GM18873 (cell line): Measurements from ENCODE around the gene TAF4.

Experiments
- ATAC-seq: cut with Tn5 transposase; IDR thresholded peaks from one replicate; pipeline ENCODE4 v1.9.1; 2021; ENCODE audit warnings: mild to moderate bottlenecking, moderate library complexity, moderate number of reproducible peaks; ENCODE audit not compliant: unreplicated experiment, low FRiP score

Gene TAF4

DNA sequence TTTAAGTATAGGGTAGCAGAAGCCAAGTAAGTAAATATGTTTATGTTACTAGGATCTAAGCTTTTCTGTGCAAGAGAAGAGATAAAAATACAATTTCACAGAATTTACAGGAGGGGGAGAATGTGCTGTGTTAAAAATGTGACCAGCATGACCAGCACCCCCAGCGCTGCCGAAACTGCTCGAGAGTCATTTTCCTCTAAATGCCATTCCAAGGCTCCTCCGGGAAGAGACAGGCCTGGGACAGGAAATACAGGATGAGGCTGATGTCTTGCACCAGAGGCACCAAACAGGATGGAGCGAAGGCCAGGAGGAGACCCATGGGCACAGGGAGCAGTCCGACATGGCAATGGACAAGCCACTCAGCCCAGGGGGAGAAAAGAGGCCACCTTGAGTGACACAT is 21.1 kb downstream of the TAF4 start:
- ATAC-seq = no peak

DNA sequence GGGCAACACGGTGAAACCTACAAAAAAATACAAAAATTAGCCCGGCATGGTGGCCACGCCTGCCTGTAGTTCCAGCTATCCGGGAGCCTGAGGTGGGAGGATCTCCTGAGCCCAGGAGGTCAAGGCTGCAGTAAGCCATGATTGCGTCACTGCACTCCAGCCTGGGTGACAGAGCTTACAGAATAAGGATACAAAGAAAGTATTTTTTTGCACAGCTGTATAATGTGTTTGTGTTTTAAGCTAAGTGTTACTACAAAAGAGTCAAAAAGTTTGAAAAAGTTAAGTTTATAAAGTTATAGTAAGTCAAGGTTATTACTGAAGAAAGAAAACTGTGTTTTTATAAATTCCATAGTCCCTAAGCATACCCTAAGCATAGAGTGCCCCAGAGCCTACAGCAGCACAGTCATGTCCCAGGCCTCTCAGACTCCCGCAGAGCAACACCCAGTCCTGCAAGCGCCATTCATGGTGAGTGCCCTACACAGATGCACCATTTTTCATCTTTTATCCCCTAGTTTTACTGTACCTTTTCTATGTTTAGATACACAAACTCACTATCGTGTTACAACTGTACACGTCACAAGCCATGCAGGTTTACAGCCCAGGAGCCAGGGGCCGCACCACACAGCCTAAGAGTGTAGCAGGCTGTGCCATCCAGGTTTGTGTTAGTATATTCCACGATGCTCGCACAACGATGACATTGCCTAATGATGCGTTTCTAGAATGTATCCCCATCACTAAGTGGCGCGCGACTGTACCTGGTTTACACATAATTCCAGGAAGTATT is 22.4 kb downstream of the TAF4 start:
- ATAC-seq = no peak

DNA sequence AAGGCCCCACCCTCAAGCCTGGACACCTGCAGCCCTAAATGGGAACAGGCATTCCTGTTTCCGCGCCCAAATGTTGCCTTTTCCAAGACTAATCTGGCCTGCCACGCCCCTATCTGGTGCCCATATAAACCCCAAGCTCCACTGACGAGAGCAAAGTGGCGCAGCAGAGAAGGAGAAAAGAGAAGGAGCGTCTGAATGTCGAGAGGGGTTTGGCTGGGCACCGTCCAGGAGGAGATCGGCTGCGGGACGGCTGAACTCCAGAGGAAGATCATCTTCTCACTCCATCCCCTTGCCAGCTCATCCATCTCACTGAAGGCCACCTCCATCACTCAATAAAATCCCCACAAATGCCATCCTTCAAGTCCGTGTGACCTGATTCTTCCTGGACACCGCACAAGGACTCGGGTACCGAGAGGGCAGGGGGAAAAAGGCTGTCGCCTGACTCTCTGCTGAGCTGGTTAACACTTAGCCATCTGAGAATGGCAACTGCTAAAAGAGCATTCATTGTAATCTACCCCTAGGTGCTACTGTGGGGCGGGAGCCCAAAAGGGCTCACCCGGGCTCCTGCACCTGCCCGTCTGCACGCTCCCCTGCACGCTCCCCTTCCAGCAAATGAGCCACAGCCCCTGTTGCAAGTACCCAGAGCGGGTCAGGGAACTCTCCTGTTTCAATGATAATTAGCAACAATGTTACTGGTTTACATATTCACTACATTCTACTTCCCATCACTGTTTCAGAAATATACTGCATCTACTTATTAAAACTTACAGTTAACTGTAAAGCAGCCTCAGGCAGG is 23.5 kb downstream of the TAF4 start:
- ATAC-seq = no peak

DNA sequence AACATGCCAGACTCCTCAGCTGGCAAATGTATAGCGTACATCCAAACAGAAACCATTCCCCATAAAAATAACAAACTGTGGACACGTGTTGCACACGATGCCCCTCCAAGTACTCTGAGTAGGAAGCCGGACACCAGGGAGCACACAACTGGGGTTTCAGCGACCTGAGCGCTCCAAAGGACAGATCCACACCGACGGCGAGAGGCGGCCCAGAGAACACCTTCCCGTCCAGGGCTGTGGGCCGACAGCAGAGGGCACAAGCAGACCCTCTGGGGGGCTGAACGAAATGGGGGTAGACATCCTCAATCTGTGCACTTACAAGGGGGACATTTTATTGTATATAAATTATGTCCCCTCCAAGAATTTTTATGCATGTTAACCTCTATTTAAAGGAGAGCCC is 24.7 kb downstream of the TAF4 start:
- no peak for ATAC-seq

DNA sequence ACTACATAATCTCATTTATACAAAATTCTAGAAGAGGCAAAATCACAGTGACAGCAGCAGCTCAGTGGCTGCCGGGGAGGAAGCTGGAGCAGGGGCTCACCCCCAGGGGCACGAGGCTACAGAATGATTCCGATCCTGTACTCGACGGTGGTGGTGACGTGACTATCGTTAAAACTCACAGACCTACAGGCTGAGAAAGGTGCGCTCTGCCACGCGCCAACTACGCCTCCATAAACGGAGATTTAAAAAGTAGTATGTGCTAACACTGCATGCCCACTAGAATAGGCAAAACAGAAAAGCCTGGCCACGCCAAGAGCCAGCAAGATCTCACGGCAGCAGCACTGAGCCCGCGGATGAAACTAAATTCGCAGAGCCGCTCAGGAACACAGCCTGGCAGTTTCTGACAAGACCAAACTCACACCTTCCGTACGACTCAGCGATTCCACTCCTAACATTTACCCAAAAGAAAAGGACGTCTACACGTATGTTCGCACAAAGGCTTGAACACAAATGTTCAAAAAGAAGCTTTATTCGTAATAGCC is 25.2 kb downstream of the TAF4 start:
- no peak for ATAC-seq

DNA sequence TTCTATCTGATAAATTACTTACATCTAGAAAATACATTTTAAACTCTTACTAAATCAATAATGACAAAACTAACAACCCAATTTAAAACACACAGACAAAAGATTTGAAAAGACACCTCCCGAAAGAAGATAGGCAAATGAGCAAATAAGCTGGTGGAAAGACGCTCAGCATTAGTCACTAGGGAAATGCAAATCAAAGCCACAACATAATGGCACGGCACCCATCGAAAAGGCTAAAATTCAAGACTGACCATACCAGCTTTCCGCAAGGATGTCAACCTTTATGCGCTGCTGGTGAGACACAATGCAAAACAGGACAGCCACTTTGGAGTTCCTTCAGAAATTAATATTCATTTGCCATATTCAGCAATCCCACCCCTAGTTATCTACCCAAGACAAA is 25.9 kb downstream of the TAF4 start:
- ATAC-seq = no peak

DNA sequence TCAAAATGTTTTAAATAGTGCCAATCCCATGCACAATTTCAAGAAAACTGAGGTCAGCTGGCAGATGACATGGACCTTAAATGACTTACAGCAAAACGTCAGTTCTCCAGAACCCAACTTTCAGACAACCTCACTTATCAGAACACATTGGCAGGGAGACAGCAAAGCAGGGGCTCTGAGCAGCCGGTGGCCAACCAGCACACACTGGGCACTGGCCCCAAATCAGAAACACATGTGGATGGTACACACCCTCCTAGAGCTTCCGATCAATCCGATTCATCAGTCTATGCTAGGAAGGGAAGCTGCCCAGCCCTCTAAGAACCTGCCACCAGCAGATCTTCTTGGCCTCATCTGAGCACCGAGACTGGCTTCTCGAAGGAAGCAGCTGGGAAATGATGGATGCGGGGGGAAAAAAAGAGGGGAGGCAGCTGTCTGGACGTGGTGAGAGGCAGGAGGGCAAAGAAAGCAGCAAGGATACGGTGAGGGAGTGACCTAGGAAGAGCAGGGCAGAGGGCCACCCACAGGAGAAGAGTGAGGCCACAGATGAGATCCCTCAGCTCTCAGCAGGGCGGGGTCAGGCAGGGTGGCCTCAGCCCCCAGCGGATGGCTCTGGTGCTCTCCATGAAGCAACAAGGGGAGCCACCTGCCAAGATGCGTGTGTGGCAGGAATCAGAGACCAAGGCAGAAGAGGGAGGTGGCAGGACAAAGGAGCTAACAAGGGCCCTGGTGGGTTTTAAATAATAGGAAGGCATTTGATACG is 32.9 kb downstream of the TAF4 start:
- ATAC-seq = no peak

DNA sequence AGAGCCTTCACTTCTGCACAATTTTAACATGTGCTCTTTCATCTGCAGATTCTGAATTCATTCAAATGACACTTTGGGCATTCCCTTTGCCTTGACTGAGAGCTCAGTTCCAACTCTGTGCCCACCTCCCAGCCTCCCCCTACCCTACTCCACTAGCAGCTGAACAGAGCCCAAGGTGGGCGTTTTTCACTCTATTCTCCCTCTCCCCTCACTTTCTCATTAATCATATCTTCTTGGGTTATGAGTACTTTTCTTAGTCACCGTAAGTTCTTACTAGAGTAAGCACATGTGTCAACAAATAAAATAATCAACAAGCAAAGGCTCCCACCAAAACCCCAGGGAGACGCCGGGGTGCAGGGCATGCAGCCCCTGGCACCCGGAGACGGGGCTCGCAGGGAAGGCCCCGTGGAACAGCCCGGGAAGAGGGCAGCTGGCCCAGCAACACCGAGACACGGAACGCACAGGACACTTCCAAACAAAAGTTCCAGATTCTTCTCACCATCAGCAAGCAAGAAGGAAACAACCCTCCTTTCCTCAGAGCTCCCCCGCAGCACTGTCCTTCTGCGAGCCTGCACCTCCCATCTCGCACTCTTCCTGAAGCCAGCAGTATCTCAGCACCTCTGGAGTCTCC is 34.1 kb downstream of the TAF4 start:
- no peak for ATAC-seq

DNA sequence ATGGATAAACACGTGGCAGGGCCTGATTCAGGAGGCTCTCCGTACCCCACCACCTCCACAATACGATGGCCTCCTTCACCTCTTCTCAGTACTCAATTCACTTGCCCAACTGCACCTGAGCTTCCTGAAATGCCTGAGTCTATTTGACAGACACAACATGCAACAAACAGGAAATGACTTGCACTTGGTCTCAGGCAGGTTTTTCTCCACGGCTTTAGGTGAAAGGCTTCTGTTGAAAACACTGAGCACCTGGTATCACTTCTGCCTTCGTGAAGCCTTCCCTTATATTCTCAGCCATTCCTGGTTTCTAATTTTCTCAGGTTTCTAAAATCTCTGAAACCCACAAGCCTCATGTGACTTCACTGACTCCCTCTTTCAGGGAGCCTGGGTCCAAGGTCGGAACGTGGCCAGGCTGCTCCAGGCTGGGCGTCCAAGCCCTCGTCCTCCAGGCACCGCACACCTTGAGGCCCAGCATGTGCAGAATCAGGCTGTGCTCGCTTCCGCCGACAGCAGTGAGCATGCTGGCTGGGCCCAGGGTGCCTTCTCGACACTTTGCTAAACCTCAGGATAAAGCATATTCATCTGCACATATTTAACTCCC is 34.7 kb downstream of the TAF4 start:
- no peak for ATAC-seq

DNA sequence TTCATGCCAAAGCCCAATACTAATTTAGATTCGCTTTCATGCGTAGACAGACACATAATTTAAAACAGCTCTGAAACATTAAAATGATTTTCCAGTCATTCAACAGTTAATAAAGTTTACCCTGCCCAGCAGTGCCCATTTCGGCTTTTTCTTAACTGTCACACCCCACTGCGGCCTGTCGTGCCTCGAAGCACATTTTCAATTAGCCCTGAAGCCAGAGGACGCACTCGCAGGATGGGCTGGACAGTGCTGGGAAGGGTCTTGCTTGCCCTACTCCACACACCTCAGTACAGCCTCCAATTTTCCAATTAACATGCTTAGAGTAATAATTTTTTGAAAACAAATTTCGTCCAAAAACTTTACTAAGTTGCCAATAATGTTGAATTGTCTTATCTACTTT is 35.3 kb downstream of the TAF4 start:
- no peak for ATAC-seq

DNA sequence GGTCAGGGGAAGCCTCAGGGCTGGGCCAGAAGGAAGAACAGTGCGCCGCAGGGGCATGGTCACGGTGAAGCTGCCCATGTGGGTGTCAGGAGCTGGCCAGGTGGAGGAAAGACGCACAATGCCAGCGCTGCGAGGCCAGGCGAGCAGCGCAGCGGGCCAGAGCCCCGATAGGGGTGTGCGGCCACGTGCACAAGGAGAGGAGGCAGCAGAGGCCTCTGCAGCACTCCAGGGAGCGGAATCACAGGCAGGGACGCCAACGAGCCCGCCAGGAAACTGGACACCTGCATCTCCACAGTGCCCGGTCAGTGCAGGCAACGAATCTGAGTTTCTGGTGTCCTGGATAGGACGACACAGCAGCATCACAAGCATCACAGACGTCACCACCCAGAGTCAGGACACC is 35.7 kb downstream of the TAF4 start:
- ATAC-seq = no peak

DNA sequence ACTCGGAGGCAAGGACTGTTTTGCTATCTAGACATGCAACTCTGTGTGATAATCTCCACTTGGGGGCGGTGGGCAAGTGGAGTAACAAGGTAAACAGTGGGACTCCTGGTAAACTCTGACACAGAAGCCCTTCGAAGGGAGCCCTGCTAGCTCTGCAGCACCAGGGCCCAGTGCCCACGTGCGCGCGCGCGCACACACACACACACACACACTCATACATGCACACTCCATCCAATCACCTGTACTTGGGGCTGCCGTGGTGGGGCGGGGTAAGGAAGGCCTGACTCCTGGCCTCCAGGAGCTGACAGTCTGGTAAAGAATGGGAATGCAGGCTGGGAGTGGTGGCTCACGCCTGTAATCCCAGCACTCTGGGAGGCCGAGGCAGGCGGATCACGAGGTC is 36.4 kb downstream of the TAF4 start:
- no peak for ATAC-seq

DNA sequence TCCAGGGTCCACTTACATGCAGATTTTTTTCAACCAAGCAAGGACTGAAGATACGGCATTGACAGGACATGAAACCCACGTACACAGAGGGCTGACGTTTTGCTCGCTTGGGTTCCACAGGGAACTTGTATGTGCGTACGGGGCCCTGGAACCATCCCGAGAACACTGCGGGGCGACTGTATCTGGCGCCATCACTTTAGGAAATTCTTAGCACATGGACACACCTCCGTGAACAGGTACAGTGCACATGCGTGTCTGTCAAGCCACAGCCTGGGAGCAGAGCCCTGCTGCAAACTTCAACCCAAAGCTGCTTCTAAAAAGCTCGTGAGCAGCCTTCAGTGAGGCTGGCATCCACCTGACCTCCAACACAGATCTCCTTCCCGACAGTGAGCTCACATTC is 37.3 kb downstream of the TAF4 start:
- ATAC-seq = no peak

DNA sequence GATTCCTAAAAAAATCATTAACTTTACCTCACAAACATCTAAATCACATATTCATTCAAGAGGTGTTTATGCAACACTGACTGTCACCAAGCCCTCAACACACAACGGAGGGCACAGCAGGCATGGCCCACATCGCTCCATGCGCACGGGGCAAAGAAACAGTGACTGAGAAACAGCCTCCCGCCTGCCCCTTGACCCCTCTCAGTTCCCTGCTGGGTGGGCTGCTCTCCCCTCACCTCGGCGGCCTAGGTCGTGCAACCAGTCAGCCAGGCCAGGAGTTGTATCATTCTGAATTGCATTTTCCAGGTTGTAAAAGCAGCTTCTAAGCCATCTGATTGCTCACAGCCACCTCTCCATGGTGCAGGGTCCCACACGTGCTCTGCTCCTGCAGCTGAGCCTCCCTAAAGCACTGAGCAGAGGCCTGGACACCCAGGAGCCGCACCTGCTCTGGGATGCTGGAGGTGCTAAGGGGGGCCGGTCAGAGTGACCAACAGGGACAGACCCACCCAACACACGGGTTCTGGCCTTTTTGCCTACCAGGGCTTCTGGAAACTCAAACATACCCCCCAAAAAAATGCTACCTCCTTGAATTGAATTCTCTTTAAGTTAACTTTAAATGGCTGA is 37.9 kb downstream of the TAF4 start:
- no peak for ATAC-seq

DNA sequence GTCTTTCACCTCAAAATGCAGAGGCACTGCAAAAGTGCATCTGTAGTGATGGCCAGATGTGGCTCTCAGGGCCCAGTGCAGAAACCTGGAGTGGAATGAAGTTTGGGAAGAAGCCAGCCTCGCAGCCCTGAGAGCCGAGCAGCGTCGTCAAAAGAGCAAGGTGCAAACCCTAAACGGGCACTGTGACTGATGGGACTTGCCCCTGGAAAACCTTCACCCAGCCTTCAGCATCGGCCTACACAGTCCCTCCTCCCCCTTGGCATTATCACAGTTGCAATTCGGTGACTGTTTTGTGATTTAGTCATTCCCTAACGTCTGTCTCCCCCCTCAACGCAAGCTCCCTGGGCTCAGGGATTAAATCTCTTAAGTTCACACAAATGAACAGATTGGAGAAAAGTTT is 38.6 kb downstream of the TAF4 start:
- ATAC-seq = no peak

DNA sequence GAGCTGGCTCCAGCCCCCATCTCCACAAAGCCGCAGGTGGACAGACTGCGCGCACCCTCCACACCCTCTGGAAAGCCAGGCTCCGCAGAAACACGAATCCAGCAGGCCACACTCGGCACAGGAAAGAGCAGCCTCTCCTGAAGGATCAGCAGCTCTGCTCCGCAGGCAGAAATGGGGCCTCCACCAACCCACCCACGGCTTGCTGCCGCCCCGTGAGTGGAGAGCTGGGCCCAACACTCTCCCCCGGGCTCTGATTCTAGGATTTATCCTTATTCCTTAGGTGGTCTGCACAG is 39.2 kb downstream of the TAF4 start:
- no peak for ATAC-seq

DNA sequence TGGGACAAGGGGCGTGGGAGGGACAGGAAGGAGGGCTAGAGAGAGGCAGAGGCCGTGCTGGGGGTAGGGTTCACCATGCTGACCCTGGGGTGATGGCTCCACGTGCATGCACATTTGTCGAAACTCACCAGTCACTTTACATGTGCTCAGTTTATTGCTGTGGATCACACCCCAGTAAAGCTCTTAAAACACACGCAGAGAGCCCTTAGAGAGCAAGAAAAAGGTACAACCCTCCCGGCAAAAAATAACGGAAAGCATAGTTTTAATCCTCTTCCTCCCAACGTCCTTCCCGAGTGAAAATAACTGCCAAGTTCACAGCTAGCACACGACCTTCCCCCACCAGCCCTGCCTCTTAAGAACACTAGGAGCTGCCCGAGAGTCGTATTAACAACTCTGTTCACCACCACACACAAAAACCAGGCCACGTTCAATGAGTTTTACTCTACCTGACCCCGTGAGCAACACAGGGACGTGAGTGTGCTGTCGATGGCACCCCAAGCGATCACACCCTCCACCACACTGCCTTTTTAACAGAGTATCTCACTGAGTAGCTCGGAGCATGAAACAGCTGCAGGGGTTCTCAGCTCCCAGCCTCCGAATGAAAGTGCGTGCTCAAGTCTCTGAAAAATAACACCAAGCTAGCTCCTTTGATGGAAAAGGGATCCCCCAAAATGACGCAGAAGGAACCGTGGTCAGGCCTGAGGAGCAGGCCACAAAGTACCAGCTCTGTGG is 39.7 kb downstream of the TAF4 start:
- ATAC-seq = no peak

DNA sequence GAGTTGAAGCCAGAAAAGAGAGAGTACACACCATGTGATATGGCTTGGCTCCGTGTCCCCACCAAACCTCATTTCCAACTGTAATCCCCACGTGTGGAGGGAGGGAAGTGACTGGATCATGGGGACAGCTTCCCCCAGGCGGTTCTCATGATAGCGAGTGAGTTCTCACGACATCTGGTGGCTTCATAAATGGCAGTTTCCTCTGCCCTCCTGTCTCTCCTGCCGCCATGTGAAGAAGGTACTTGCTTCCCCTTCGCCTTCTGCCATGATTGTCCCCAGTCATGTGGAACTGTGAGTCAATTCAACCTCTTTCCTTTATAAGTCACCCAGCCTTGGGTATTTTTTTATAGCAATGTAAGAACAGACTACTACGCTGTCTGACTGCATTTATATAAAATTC is 40.3 kb downstream of the TAF4 start:
- no peak for ATAC-seq

DNA sequence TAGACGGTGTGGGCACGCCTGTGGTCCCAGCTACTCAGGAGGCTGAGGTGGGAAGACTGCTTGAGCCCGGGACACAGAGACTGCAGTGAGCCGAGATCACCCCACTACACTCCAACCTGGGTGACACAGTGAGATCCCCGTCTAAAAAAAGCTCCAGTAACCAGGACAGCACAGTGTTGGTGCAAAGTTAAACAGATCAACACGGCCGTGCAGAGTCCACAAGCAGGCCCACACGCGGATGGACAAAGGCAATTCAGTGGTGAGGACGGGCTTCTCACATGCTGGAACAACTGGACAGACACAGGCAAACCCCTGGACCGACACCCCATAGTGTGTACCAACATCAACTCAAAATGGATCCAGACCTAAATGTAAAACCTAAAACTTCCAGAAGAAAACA is 41.7 kb downstream of the TAF4 start:
- no peak for ATAC-seq
